ENCODE measurements around the gene HTRA1. TPM values are rescaled to one million over a fixed set of nuclear protein-coding genes. Genes with fewer than 3 reads are reported as not detected.

The HTRA1 gene
- total and polyA plus RNA-seq, 10 of the 15 experiments (the other 5 are each of a cell fraction or from before 2014, with no cell fraction given), result 0.13 TPM; not detected in 9

DNA sequence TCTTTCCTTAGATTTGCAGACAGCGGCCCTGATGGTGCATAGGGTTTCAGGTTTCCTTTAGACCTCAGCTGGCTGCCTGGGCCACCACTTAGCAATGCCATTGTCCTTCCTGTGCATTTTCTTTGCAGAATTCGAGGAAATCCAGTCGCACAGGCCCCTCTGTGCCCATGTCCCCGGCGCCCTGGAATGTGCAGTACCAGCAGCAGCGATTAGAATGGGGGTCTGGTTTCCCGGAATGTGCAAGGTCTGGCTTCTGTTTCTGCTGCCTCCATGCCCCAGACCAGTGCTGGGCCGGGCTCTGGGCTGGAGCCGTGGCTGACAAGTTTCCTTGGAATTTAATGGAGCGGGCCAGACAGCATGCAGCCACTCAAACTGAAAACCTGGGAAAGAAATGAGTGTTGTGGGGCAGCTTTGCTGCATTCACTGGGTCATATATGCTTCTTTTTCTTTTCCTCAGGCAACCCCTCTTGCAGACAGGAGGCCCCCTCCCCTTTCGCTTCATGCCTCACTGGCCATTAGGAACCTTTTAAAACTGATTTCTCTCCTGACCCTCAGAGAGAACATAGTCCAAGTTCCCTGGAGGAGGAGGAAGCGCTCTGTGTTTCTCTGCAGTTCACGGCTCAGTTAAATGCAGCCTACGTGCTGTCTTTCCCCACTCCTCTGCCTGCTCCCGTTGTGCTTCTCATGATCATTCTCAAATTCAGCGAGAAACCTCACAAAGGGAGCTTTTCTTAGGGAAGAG is 14.4 kb downstream of the HTRA1 start (continued):
- TF ChIP-seq, protein P1, sequence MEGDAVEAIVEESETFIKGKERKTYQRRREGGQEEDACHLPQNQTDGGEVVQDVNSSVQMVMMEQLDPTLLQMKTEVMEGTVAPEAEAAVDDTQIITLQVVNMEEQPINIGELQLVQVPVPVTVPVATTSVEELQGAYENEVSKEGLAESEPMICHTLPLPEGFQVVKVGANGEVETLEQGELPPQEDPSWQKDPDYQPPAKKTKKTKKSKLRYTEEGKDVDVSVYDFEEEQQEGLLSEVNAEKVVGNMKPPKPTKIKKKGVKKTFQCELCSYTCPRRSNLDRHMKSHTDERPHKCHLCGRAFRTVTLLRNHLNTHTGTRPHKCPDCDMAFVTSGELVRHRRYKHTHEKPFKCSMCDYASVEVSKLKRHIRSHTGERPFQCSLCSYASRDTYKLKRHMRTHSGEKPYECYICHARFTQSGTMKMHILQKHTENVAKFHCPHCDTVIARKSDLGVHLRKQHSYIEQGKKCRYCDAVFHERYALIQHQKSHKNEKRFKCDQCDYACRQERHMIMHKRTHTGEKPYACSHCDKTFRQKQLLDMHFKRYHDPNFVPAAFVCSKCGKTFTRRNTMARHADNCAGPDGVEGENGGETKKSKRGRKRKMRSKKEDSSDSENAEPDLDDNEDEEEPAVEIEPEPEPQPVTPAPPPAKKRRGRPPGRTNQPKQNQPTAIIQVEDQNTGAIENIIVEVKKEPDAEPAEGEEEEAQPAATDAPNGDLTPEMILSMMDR (IDR thresholded peaks at IDR 0.05 in 2 of 3, conservative IDR thresholded peaks at IDR 0.05 in 1 of 3; ENCODE audit: control insufficient read depth in 2 of 3, extremely low read depth in 1 of 3, insufficient read depth in 1 of 3, low read depth in 3 of 3, low read length in 3 of 3), result no peak
- TF ChIP-seq ZZZ3 (IDR thresholded peaks at IDR 0.05; ENCODE audit: control insufficient read depth, insufficient read length, low read depth), result no peak
- TF ChIP-seq ZNF207 (IDR thresholded peaks at IDR 0.05; ENCODE audit: borderline replicate concordance), result no peak
- no peak for TF ChIP-seq MEF2A (IDR thresholded peaks at IDR 0.05; ENCODE audit: insufficient read depth, low read depth, low read length)

DNA sequence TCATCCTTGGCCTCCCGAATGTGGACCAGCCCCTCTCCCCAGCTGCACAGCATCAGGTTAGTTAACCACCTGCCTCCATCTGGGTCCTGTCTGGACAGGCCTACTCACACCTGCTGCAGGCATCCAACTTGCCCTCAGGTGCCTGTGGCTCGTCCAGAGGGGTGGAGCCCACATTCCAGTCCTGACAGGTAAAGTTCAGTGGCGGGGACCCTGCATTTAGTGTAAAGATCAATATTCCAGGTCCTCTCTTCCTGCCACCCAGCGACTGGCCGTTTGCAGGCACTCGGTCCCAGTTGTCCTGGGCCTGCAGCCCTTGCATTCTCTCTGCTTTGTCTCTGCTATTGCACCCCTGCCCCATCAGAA is 15.0 kb downstream of the HTRA1 start:
- Histone ChIP-seq H4K20me1 (ENCODE audit: control insufficient read depth, insufficient read depth) (no peaks in the 10 kb centered on the region), H3K27ac (ENCODE audit: control insufficient read depth, insufficient read depth) (no peak overlapping the region), H3K4me3 (no peak overlapping the region), H3K9me3 (replicated peaks; ENCODE audit: control insufficient read depth, insufficient read depth, low read length) (no peaks in the 10 kb centered on the region), H3K27me3 (replicated peaks in 1 of 2; ENCODE audit: control insufficient read depth in 2 of 2, insufficient read depth in 2 of 2, low read length in 1 of 2) (peaks cover 0 to 2% of the 10 kb centered on the region in 2 experiments; a peak in 2 of 4 replicates), H3K36me3 (ENCODE audit: control insufficient read depth in 2 of 2, insufficient read depth in 2 of 2, low read length in 1 of 2) (no peaks in the 10 kb centered on the region), H3K9ac (ENCODE audit: control insufficient read depth, insufficient read depth, low read length) (no peak overlapping the region), H3K79me2 (ENCODE audit: control insufficient read depth, insufficient read depth, low read length) (no peaks in the 10 kb centered on the region), H2AFZ (ENCODE audit: control insufficient read depth, low read depth, low read length) (no peak overlapping the region), H3K4me1 (ENCODE audit: control insufficient read depth, insufficient read depth, low read length) (no peaks in the 10 kb centered on the region), H3K4me2 (ENCODE audit: control insufficient read depth, insufficient read depth) (no peak overlapping the region)
- POLR2A ChIA-PET, result no interaction called here
- no peak for DNase-seq (ENCODE audit: low read depth, low spot score)
- no TSS peak for BruUV-seq (replicated peaks)
- in situ Hi-C loops (cut with MboI), result no loop called here
- FAIRE-seq, result no peak
- ATAC-seq, result no peak
- SMC1A ChIA-PET (ENCODE audit: uncharacterized antibody, unreplicated experiment), result no interaction called here
- RAD21 ChIA-PET (ENCODE audit: unreplicated experiment), result no interaction called here
- CTCF ChIA-PET, result no interaction called here
- WGBS (ENCODE audit: insufficient coverage, insufficient replicate concordance, low lambda C conversion rate, missing lambda C conversion rate), result 13% methylated on average over 6 of the region's 6 CpGs
- intact Hi-C loops (cut with micrococcal nuclease; ENCODE audit: unreplicated experiment), result no loop called here
- TF ChIP-seq RB1 (IDR thresholded peaks at IDR 0.05; ENCODE audit: borderline replicate concordance) (no peak), NFIC (IDR thresholded peaks at IDR 0.05; ENCODE audit: low read depth, low read length) (no peak), RELA (IDR thresholded peaks at IDR 0.05; ENCODE audit: borderline replicate concordance, partially characterized antibody) (no peak), STAT3 (IDR thresholded peaks at IDR 0.05; ENCODE audit: low read depth, low read length) (no peak), ZNF592 (IDR thresholded peaks at IDR 0.05) (no peak), SIN3A (IDR thresholded peaks at IDR 0.05; ENCODE audit: low read depth, low read length) (no peak), TCF3 (IDR thresholded peaks at IDR 0.05; ENCODE audit: borderline replicate concordance, insufficient read depth, low read depth, low read length) (no peak), SMAD5 (IDR thresholded peaks at IDR 0.05; ENCODE audit: low read depth) (no peak), ZNF207 (IDR thresholded peaks at IDR 0.05; ENCODE audit: borderline replicate concordance) (no peak), FOXM1 (IDR thresholded peaks at IDR 0.05; ENCODE audit: low read depth, low read length) (no peak), NBN (IDR thresholded peaks at IDR 0.05) (no peak), BCL3 (IDR thresholded peaks at IDR 0.05; ENCODE audit: borderline replicate concordance, insufficient read depth, low read depth, low read length, poor library complexity, severe bottlenecking) (no peak), NRF1 (conservative IDR thresholded peaks at IDR 0.05; ENCODE audit: low read depth, low read length) (no peak)

Data from GM12878 (cell line).